ENCODE measurements around the gene KIZ. TPM values are rescaled to one million over a fixed set of nuclear protein-coding genes. Genes with fewer than 3 reads are reported as not detected.

Gene KIZ
- total RNA-seq, 2 donors from 2014 or later = 6.3 to 17.1 TPM

- no peak overlapping the region for H3K4me3 ChIP-seq
- H3K4me1 ChIP-seq = peaks cover 12% of the 10 kb centered on the region
- intact Hi-C loops (cut with DNase I) = no loop called here
- no peak for TF ChIP-seq CTCF (IDR thresholded peaks at IDR 0.05)
- no peak overlapping the region for H3K27ac ChIP-seq
- H3K36me3 ChIP-seq = no peaks in the 10 kb centered on the region
- no peaks in the 10 kb centered on the region for H3K9me3 ChIP-seq
- H3K9ac ChIP-seq (ENCODE audit: low read depth in 2 of 2, low read length in 2 of 2) = no peak overlapping the region
- H3K27me3 ChIP-seq = peaks cover 34% of the 10 kb centered on the region
- DNase-seq = no peak
These were observed 29.4 kb upstream of the KIZ start for GRCh38 chr20:21096321-21097043.

- no peak overlapping the region for H3K9ac ChIP-seq (ENCODE audit: low read depth in 2 of 2, low read length in 2 of 2)
- DNase-seq = peak; percentile 45
- peak overlapping the region; percentile 47 for H3K4me3 ChIP-seq
- intact Hi-C loops (cut with DNase I) = no loop called here
- H3K27ac ChIP-seq = no peak overlapping the region
- no peak for TF ChIP-seq CTCF (IDR thresholded peaks at IDR 0.05)
- H3K9me3 ChIP-seq = no peaks in the 10 kb centered on the region
- peaks cover 19% of the 10 kb centered on the region for H3K4me1 ChIP-seq
- peaks cover 69% of the 10 kb centered on the region for H3K27me3 ChIP-seq
- H3K36me3 ChIP-seq = no peaks in the 10 kb centered on the region
These were observed 25.9 kb upstream of the KIZ start for GRCh38 chr20:21099751-21100577.

- Histone ChIP-seq H3K36me3 (no peaks in the 10 kb centered on the region), H3K4me3 (peak overlapping the region; percentile 47), H3K27me3 (peaks cover 77% of the 10 kb centered on the region), H3K9me3 (no peaks in the 10 kb centered on the region), H3K9ac (ENCODE audit: low read depth in 2 of 2, low read length in 2 of 2) (peak overlapping the region; percentile 5 to 47), H3K4me1 (peaks cover 23% of the 10 kb centered on the region), H3K27ac (no peak overlapping the region)
- DNase-seq = peak; percentile 23
- no peak for TF ChIP-seq CTCF (IDR thresholded peaks at IDR 0.05)
- intact Hi-C loops (cut with DNase I) = no loop called here
These were observed 25.1 kb upstream of the KIZ start for GRCh38 chr20:21100578-21101452.

GRCh38 chr20:21101453-21101931, 24.4 kb upstream of the KIZ start:
- Histone ChIP-seq H3K4me3 (peak overlapping the region; percentile 47), H3K9ac (ENCODE audit: low read depth in 2 of 2, low read length in 2 of 2) (peak overlapping the region in 1 of 2 donors; percentile 47), H3K4me1 (peaks cover 23% of the 10 kb centered on the region), H3K27me3 (peaks cover 84% of the 10 kb centered on the region), H3K9me3 (no peaks in the 10 kb centered on the region), H3K36me3 (no peaks in the 10 kb centered on the region), H3K27ac (no peak overlapping the region)
- peak; percentile 26 for DNase-seq
- intact Hi-C loops (cut with DNase I) = no loop called here
- no peak for TF ChIP-seq CTCF (IDR thresholded peaks at IDR 0.05)
